SK-N-DZ (cell line): ENCODE results near the gene CKAP5. TPM values are rescaled to one million over a fixed set of nuclear protein-coding genes. Genes with fewer than 3 reads are reported as not detected.
A peak's percentile ranks its signal among the peaks of the same experiment; 100 is the strongest.

ENCODE experiments used
- DNase-seq: peaks from one replicate; pipeline ENCODE4 v3.0.0-alpha.2; 2015; ENCODE audit warnings: low spot score
- polyA plus RNA-seq, 2 experiments: library from polyadenylated mRNA; depleted of rRNA; stranded (reverse); fragments of >200 nt; gene quantifications; 2 replicates each; pipeline ENCODE4 v1.2.3, GENCODE V29; 2014

Gene CKAP5
- 127 and 150 TPM in 2 replicates for polyA plus RNA-seq (2014; cell fraction: cytosol; rRNA removed)
- polyA plus RNA-seq (2014; cell fraction: nucleus; rRNA removed): 94.0 and 111 TPM in 2 replicates

DNA sequence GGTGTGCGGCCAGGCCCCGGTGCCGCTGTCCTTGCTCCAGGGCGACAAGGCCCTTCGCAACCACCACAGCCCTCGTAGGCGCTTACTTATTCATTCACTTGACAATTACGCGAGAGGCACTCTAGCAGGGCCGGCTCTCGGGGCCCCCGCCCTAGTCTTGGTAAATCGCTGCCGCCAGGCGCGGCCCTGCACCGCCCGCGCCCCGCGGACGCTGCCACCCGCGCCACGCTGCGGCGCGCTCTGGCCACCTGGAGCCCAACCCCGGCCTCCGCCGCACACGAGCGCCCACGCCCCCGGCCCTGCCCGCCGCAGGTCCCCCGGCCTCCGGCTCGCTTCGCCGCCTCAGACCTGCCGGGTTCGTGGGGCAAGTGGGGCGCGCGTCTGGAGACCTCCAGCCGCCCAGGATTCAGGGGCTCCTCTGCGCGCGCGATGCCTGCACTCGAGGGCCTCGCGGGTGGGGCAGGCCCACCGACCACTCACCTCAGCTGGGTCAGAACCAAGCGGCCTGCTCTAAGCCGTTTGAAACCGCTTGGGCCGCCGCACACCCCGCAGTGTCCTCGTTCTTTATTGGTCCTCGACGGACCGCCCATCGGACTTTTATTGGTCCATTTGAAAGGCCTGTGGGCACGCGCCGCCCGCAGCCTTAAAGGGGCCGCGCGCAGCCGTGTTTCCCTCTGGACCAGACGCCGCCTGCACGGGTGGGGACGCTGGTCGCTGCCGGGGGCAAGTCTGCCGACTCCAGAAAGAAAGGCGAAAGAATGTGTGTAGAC is at the start of gene CKAP5:
Gene CKAP5 (minus strand): TSS at position 541 of the 770 bp plus-strand sequence. CDS start 25,049 bp downstream, outside the sequence.
- DNase-seq: peak; percentile 93

DNA sequence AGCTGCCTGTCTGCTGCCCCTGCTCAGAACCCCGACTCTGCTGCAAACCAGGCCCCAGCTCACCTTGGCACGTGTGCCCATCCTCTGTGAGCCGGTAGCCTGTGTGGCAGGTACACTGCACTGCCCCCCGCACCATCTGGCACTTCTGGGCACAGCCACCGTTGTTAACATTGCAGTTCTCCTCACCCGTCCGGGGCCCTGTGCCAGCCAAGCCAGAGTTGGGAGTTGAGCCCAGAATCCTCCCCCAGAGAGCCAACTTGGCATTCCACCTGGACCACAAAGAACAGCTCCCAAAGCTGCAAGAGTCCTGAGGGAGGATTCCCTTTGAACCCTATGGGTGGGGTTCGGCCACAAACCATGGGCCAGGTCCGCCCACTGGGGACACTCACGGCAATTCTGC is 49.7 kb upstream of the CKAP5 start:
- no peak for DNase-seq

DNA sequence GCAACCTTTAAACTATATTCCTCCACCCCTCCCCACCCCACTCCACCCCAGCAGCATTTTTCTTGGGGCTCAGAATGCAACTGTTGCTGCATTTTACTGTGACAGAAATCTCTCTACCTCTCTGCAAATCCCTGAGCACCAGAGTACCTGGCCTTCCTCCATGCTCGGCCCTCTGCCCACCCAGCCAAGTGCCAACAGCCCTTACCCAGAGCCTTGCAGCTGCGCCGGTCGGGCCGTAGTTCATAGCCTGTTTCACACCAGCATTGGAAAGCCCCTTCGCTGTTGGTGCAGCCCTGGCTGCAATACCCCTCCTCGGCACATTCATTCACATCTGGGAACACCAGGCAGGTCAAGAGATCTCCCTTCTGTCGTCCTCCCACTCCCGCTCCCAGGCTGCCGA is 48.9 kb upstream of the CKAP5 start:
- DNase-seq: no peak

DNA sequence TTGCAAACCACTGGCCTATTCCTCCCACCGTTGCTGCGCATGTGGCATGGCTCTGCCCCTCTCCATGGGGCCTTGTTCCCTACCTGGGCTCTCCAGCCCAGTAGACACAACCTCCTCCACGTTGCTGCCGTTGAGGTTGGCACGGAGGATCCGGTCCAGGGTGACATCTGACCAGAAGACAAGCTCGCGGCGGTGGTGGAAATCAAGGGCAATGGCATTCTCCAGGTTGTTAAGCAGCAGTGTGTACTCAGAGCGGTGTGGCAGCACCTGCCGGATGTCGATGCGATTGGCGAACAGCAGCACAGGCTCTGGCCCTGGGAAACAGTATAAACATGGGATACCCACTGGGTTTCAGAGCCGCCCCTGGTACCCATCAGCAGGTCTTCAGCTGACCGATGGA is 48.4 kb upstream of the CKAP5 start:
- no peak for DNase-seq

DNA sequence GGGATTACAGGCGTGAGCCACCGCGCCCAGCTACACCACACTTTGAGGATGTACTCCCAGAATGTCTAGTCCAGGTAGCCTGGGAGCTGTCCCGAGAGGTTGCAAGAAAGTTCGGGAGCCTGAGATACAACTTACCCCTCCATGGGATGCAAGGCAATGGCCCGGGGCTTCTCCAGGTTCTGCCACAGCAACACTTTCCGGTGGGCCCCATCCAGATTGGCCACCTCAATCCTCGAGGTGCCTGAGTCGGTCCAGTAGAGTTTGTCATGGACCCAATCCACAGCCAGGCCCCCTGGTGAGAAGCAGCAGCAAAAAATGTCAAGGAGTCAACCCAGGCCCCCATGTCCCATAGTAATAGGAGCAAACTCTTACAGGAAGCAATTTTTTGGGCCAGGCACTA is 46.8 kb upstream of the CKAP5 start:
- DNase-seq: no peak

GRCh38 chr11:46892109-46892508 is 46.0 kb upstream of the CKAP5 start:
- DNase-seq: no peak

DNA sequence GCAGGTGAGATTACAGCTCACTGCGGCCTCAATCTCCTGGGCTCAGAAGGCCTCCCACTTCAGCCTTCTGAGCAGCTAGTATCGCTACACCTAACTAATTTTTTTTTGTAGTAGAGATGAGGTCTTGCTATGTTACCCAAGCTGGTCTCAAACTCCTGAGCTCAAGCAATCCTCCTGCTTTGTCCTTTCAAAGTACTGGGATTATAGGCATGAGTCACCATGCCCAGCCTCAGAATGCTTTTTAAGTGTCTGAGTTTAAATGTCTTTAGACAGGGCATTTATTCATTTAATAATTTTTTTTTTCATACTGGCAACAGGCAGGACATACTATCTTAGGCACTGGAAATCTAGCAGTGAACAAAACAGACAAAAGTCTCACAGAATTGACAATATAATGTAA is 44.6 kb upstream of the CKAP5 start:
- DNase-seq: no peak

GRCh38 chr11:46889689-46890475 is 43.8 kb upstream of the CKAP5 start:
- peak; percentile 69 for DNase-seq

GRCh38 chr11:46889251-46889650 is 43.2 kb upstream of the CKAP5 start:
- no peak for DNase-seq

DNA sequence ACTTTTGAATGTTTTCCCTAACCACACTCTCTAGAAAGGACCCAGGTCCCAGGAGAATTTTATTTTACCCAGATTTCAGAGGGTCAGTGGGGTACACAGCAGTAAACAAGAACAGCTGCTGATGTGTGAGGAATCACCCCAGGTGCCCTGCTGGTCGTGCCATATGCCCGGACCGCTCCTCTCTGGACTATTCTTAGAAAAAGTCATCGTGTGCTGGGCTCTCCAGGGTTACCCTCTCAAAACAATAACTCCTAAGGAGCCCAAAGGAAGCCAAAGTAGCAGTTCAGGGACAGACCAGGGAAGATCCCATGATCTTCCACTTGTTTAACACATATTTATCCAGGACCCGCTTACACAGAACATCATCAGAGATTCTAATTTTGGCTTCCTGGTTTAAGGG is 42.6 kb upstream of the CKAP5 start:
- no peak for DNase-seq

- peak; percentile 35 for DNase-seq
Measured at GRCh38 chr11:46886211-46886610, 40.1 kb upstream of the CKAP5 start.

- no peak for DNase-seq
Measured at GRCh38 chr11:46879056-46879585, 33.0 kb upstream of the CKAP5 start.

GRCh38 chr11:46877580-46877979 is 31.5 kb upstream of the CKAP5 start:
- DNase-seq: no peak

DNA sequence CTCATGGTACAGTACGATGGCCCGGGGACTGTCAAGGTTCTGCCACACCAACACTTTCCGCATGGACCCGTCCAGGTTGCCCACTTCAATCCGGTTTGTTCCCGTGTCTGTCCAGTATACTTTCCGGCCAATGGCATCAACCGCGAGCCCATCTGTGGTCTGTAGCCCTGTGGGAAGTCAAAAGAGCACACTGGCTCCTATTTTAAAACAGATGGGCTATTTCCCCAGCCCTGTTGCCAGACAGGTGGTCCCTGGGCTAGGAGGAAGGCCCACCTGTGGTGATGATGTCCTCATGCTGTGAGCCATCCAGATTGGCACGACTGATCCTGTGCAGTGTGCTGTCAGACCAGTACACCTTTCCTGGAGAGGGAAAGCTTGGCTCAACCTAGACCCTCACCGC is 30.4 kb upstream of the CKAP5 start:
- no peak for DNase-seq

DNA sequence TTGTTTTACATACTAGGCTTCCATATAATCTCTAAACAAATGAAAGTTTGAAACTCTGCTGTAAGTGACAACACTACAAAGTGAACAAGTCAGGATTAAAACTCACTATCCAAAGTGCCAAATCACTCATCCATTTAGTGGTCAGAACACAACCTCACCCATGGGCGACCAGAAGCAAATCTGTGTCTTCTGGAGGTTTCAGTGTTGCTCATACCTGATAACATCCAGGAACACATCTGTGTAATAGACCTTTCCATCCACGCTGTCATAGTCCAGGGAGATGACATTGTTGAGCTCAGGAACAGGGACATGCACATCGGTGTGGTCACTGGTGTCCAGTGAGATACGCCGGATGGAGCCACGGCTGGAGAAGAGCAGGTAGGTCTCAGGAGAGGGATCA is 28.5 kb upstream of the CKAP5 start:
- no peak for DNase-seq

- no peak for DNase-seq
Measured at GRCh38 chr11:46868912-46869311, 22.8 kb upstream of the CKAP5 start.

DNA sequence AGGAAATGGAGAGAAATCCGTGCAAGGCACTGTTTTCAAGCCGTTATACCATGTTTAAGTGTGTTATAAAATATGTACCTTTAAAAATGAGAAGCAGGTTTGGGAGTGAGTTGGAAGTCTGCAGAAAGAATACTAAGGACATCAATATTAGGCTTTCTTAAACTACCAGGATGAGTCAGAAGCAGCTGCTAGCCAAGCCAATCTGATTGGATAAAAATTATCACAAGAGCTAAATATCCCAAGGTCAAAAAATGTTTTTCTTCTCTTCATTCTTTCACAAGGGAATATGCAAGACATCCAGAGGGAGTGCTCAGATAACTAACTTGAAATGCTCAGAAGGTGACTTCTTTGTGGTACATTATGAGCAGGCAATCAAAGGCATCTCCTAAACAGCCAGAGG is 19.3 kb upstream of the CKAP5 start:
- DNase-seq: no peak

DNA sequence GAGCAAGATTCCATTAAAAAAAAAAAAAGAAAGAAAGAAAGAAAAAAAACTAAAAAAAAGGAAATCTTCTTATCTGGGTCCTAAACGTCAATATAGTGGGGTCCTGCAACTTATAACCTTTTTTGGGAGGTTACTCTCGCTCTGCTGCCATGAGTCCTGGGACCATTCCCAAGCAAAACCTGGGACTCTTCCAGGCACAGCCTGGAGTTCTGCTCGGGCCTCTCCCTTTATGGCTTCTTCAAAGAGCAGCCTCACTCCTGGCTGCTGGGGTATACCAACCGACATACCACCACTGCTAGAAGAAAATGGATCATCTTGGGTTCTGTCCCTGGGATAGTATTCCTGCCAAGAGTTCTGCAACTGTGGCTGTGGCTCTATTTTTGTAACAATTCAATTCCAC is 14.1 kb upstream of the CKAP5 start:
- DNase-seq: no peak

DNA sequence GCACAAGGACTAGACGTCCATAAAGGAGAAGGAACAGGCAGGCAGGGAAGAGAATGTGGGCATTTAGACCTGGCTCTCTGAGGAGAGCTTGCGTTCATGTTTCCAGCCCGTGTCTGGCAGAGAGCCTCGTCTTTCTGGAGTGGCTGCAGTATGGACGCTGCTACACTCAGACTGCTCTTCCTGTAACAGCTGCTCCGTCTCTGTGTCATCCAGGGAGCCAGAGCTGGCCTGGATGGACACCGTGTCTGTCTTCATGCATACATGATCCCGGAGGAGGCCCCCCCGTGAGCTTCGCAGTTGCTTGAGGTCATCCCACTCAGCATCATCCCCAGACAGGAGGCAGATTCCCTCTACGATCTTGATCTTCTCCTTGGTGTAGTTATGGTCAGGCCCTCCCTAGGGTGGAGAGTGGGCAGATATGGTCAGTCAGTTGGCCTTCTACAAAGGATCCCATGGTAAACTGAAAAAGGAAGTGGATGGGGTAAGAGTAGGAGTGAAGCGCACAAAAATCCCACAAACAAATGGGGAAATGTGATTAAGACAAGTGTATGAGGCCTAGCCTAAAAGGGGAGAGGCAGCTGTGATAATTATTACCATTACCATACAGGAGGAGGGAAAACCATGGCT is 13.0 kb upstream of the CKAP5 start:
- no peak for DNase-seq

GRCh38 chr11:46857666-46858065 is 11.6 kb upstream of the CKAP5 start:
- DNase-seq: no peak

DNA sequence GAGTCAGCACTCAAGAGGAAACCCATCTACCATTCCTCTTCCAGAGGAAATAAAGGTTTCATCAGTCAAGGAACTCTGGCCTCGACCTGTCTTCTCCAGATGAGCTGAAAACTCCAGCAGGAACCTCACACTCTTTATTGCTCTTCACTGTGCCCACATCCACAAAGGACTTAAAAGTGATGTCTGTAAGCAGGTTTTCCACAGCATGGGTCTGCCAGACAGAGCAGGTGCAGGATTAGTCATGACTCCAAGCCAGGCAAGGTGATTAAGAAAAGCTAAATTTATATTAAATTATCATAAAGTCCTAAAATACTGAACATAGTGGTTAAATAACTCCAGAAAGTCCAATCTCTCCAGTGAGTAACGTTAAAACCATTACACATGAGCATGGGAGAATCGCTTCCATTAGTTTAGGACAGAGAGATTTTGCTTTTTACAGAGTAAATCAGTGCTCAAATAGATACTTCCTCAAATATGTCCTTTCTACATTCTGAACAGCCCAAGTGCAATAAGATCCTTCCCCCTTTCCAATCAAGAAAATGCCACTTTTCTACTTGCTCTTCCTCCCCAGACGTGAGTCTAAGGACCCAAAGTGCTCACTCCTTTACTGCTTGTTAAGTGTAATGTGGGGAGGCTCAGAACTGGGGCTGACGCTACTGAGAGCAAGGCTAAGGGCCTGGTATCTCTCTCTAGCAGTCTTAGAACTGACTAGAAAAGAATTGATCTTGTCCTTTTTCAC is 10.7 kb upstream of the CKAP5 start:
- no peak for DNase-seq
